ENCODE measurements around the gene RFX2.

- no peak for TF ChIP-seq CTCF (IDR thresholded peaks at IDR 0.05)
- no peak for TF ChIP-seq POLR2AphosphoS5 (IDR thresholded peaks at IDR 0.05)
- TF ChIP-seq POLR2A (IDR thresholded peaks at IDR 0.05): no peak
These were observed 145.3 kb downstream of the RFX2 start for GRCh38 chr19:5964816-5965565.

Data from breast epithelium (tissue), 3 donors.